Femur (tissue), 1 donor: ENCODE results near the gene INPP4B.
"Not testable (repeated sequence)": the region's sequence is repeated elsewhere in the genome, so short reads cannot be mapped to it uniquely, and the experiment has no call there.

Source experiments
- DNase-seq: peaks from one replicate; pipeline ENCODE4 v3.0.0-alpha.2; 2017

Gene INPP4B

GRCh38 chr4:142823796-142824195 is 22.3 kb downstream of the INPP4B start:
- no peak for DNase-seq

- no peak for DNase-seq
Observed at GRCh38 chr4:142818476-142818875, 27.6 kb downstream of the INPP4B start.

DNA sequence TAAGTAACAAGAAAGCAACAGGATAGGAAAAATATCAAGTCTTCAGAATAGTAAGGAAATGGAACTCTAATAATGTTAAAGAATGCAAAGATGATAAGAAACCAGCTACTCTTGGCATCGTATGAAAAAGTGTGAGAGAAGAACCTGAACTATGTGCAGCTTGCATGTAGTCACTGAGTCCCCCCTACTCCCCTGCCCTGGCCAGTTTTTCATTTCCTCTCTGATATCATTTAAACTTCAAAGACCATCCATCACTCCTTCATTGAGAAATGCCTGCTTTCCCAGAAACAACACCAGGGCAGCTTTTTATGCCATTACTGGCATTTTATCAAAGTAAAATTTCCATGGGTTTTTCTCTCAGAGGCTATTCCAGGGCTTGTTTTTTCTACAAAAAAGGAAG is 28.1 kb downstream of the INPP4B start:
- no peak for DNase-seq

DNA sequence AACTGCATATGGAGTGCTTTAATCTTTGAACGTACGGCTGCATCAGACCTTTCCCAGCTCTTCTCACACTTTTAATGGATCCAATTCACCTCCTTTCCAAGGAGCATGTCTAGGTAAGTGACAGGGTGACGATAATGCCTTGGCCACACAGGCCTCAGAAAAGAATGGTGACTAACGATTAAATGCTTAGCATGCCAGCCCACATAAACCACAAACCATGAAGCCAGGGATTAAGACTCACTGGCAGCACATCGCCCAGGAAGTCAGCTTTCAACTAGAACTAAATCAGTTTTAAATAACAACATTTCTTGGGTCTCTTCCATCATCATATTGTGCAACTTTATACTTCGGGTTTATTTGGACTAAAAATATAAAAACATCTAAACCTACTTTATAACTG is 28.7 kb downstream of the INPP4B start:
- DNase-seq = peak; percentile 40

DNA sequence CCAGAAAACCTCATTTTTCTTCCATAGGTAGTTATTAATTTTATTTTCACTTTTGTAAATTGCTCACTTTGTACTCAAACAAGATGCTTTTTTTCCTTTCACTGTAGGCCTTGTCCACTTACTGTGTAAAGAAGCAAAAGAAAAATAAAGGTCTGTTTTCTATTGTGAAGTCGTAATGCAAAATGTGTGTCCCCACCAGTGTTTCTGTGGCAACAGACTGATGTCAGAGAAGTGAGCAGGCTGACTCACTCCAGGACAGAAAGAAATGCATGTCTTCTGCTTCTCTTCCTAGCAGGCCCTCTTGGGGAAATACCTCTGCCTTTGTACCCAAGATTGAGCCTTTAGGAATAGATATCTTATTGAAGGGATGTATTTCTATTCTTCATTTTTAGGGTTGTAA is 30.3 kb downstream of the INPP4B start:
- DNase-seq = no peak

DNA sequence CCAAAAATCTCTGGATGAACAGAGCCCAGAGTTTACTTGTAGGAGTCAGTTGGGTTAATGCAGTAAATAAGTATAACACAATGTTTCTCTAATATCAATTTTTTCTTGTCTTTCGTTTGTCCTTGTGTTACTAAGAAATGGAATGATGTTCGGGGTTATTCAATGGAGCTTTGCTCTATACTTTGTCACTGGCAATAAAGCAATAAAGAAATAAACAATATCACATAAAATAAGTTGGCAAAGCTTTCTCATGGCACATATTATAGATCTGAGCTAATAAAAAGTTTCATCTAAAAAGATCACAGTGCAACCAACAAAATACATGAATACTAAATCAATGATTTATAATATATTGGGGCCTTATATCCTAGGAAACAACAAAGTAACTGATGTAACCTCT is 32.7 kb downstream of the INPP4B start:
- DNase-seq = no peak

DNA sequence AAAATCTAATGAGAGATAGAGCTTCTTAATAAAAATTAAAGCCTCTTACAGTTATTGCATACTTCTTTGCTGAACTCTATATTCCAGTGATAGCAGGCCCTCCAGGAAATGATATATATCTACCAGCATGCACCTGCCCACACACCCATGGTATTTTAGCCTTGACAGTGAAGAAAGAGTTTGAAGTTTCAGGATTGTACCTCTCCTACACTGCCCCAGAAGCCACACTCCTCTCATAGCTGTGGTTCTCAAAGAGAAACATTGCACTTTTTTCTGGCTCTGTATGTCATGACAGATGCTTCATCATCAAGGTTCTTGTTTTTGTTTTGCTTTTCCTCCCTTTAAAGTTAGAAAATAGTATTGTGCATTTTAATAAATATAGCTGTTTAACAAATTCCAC is 34.0 kb downstream of the INPP4B start:
- DNase-seq = no peak

DNA sequence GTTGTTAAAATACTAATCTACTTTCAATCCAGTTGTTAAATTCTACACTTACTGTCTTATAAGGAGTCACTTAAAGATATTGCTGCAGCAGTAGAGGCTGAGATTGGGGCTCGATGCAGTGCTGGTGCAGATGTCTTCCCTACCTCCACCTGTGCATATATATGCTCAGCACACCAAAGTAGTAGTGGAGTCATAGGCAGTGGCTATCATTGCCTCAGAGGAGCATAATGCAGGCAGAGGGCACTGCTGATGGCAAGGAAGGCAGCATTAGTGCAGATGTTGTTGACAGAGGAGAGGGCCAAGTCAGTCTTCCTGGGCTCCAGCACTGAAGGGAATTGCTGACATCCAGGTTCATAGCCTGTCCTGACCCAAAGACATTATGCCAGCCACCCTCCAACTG is 35.1 kb downstream of the INPP4B start:
- DNase-seq = no peak

GRCh38 chr4:142809559-142809958 is 36.5 kb downstream of the INPP4B start:
- no peak for DNase-seq

DNA sequence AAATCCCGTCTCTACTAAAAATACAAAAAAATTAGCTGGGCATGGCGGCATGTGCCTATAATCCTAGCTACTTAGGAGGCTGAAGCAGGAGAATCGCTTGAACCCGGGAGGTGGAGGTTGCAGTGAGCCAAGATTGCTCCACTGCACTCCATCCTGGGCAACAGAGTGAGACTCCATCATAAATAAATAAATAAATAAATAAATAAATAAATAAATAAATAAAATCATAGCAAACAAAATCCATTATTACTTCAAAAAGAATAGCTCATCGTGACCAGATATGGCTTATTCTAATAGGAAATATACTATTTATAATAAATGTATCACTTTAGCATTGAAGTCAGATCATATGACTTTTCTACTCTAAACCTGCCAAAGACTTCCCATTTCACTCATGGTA is 42.2 kb downstream of the INPP4B start:
- DNase-seq = not testable (repeated sequence)

GRCh38 chr4:142801966-142802365 is 44.1 kb downstream of the INPP4B start:
- no peak for DNase-seq

DNA sequence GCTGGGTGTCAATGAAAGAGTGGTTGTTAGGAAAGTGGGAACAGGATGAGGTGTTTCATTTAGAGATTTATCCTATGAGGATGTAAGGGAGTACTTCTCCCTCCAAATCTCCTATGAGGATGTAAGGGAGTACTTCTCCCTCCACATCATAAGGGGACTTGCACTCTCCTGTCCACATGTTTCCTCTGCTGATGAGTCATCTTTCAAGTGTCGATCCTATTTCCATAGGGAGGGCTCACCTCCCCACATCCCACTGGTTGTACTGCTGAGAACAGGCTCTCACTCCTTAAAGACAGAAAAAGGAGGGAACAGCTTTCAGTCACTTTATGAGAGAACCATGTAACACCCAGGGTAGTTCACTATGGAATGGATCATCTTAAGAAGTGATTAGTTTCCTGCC is 65.0 kb downstream of the INPP4B start:
- DNase-seq = no peak

GRCh38 chr4:142778900-142779299 is 67.2 kb downstream of the INPP4B start:
- no peak for DNase-seq

DNA sequence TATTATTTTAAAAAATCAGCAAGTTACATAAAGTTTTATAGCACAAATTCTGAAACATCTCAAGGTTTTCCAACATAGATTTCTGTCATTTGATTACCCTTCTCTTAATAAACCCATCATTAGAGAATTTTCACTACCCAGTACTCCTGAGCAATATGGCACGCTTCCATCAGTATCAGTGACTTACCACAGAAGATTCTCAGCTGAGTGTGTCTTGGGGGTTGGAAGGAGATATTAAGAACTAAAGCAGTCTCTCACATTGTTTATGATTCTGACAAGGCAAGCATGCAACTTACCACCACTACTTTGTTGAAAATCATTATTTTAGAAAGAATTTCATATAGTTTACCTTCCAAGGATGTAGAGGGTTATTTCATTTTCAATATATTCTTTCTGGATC is 67.7 kb downstream of the INPP4B start:
- no peak for DNase-seq

GRCh38 chr4:142777045-142777743 is 68.9 kb downstream of the INPP4B start:
- no peak for DNase-seq

DNA sequence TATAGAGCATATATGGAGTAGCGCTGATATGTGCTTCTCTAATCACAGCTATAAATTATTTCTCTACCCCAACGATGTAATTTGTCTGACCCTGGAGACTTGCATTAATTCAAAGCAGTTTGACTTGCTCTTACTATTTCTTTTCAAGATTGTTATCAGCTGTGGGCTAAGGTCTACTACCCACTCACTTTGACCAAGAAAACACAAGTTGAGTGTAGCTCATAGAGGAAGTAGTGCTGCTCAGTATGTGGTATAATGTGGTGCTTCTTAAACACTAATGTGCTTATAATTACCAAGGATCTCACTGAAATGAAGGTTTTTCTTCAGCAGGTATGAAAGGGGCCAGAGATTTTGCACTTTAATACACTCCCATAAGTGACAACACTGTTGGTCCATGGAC is 70.1 kb downstream of the INPP4B start:
- no peak for DNase-seq

GRCh38 chr4:142773505-142773904 is 72.6 kb downstream of the INPP4B start:
- no peak for DNase-seq

GRCh38 chr4:142762280-142762679 is 83.8 kb downstream of the INPP4B start:
- DNase-seq = no peak

DNA sequence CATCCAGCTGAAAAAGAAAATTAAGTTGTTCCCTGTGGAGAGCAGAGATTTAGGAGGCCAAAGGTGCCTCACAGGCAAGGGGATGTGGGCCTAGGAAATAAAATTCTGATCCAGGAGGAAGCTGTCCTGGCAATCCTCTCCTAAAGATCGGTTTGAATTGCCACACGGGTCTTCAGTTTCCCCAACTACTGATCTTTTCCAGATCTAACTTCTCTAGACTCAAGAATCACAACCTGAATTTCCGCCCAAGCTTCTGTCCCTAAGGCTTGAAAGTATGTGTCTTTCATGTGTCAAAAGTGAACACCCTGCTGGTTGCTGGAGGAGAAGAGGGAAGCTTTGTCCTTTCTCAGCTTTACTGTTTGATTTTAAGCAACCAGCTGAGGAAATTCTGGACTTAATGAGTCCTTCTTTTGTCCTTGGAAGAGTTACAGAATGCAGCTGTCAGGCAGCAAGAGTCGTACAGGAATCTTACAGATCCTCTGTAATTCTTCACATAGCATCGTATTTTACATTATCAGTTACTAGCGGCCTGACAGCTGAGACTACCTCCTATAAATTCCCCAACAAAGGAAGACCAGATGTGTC is 93.8 kb downstream of the INPP4B start:
- DNase-seq = peak; percentile 24

DNA sequence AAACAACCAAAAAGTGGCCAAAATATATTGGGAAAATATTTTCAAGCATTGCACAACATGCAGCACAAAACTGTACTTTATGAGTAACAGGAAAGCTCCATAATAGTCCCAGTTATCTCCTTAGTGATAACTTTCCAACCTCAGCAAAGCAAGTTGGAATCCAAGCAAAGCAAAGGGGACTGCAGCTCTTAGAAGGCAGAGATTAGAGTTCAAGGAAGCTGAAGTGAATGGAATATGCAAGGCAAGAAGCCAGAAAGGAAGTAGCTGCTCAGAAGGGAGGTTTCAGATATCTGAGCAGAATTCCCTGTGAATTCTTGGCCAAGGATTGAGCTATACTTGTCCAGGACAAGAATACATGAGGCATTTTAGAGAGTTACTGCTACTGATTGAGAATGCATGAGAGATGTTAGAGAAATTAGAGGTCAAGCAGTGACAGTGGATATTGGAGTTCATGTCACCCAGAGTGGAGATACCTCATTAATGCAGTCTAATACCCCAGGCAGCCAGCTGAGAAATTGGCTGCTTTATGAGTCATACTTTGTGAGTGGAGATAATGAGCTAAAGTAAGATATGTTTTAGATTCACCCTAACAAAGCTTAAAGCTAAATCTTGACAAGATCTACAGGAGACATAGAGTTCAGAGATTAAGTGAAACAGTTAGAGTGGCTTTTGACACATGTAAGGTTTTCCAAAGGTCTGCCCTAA is 102.8 kb downstream of the INPP4B start:
- DNase-seq = no peak

DNA sequence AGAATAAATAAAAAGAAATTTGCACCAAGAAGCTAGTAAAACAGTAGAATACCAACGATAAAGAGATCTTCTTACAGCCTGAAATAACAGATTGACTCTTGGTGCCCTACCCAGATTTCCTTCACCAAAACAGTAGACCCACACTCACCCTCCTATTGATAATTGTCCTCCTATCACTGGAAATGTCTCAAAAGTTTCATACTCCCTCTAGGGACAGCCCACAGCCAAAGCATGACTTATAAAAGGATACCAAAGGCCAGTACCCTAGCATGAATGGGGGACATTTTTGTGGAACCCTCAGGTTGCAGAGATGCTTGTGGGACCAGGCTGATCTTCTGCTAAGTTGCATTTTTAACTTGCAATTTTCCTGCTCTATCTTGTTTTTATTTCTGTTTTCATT is 104.1 kb downstream of the INPP4B start:
- no peak for DNase-seq

DNA sequence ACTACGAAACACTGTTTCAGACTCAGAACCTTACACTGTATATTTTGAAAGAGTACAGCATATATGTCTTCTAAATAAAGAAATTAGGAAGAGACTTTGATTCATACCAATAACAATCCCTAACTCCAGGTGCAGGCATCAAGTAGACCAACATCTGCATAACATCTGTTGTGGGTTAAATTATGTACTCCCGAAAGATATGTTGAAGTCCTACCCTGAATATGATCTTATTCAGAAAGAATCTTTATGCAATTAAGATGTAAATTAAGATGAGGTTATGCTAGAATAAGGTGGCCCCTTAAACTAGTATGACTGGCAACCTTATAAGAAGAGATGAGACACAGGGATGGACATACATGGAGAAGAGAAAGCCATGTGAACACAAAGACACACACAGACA is 117.9 kb downstream of the INPP4B start:
- DNase-seq = no peak

DNA sequence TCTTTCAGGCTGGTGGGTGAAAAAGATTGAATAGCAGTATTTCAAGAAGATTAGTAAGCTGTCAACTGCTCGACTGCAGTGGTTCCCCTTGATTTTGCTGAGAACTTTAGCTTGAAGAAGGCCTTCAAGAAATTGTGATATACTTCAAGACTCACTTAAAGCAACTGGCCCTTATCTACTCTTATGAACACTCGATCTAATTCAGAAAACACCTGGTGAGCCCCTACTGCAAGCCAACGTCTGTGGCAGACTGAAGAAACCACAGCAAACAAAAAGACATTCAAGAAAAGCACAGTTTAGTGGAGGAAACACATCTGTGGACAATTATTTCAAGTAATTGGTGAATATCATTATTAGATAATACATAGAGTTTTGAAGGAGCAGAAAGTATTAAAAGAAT is 119.0 kb downstream of the INPP4B start:
- no peak for DNase-seq

- no peak for DNase-seq
Observed at GRCh38 chr4:142725886-142726285, 120.2 kb downstream of the INPP4B start.
